GM10266 (cell line): Measurements from ENCODE around the gene PGS1.

Experiments
- DNase-seq: peaks from one replicate; pipeline ENCODE4 v3.0.0; 2012; ENCODE audit errors: extremely low spot score
- TF ChIP-seq, protein P1 (sequence below): IDR thresholded peaks from 2 replicates; pipeline ENCODE4 v1.5.1; 2012; ENCODE audit warnings: mild to moderate bottlenecking, low read depth; ENCODE audit not compliant: control insufficient read depth, insufficient read depth; ENCODE audit errors: missing control alignments

PGS1 gene

DNA sequence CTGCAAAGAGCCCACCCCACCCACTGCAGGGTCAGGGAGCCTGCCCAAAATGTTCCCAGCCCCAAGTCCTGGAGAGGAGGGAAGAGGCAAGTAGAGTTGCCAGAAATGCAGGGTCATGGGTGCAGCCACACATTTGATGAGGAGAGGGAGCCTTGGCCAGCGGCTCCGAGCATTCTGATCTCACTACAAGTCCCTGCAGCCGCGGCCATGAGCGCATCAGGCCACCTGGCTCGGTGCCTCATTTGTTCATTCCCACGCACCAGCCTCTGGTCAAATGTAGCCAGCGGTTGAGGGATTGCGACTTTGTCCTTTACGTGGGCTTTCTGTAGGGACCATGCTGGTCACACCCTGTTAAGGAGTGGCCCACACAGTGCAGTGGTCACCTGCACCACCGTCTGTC is 48.7 kb downstream of the PGS1 start:
- DNase-seq: no peak
- TF ChIP-seq, protein P1, sequence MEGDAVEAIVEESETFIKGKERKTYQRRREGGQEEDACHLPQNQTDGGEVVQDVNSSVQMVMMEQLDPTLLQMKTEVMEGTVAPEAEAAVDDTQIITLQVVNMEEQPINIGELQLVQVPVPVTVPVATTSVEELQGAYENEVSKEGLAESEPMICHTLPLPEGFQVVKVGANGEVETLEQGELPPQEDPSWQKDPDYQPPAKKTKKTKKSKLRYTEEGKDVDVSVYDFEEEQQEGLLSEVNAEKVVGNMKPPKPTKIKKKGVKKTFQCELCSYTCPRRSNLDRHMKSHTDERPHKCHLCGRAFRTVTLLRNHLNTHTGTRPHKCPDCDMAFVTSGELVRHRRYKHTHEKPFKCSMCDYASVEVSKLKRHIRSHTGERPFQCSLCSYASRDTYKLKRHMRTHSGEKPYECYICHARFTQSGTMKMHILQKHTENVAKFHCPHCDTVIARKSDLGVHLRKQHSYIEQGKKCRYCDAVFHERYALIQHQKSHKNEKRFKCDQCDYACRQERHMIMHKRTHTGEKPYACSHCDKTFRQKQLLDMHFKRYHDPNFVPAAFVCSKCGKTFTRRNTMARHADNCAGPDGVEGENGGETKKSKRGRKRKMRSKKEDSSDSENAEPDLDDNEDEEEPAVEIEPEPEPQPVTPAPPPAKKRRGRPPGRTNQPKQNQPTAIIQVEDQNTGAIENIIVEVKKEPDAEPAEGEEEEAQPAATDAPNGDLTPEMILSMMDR: no peak

GRCh38 chr17:78428025-78428575 is 49.7 kb downstream of the PGS1 start:
- TF ChIP-seq, protein P1: no peak
- DNase-seq: no peak

DNA sequence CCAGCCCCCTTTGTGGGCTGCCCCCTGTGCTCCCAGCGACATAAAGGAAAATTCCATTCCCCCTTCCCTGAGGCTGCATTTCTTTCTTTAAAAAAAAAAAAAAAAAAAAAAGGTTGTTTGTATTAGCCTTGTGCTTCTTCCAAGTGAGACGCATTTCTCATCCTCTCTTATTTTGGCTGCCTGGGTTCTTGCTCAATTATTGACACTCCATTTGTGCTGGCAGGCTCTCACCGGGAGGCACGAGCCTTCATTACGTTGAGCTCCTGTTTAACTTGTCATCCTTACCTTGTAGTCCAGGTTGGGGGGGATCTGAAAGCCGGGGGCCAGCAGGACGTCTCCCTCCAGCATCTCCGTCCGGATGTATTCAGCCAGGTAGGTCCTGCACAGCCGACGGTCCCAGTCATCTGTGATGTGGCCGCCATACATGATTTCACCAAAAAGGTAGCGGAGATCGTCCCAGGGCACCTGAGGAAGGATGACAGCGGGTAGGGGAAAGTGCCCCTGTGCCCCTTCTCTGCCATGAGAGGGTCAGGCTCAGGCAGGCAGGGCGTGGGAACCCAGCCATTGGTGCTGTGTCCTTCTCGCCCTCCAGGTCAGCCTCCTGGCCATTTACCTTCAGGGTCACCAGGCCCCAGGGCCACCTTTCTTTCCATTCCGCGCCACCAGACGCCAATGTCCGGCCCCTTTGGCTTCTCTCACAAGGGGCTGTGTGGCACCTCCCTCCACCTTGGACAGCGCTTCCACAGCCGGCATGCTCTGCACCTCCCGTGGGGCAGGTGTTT is 50.6 kb downstream of the PGS1 start:
- DNase-seq: no peak
- TF ChIP-seq, protein P1: no peak

DNA sequence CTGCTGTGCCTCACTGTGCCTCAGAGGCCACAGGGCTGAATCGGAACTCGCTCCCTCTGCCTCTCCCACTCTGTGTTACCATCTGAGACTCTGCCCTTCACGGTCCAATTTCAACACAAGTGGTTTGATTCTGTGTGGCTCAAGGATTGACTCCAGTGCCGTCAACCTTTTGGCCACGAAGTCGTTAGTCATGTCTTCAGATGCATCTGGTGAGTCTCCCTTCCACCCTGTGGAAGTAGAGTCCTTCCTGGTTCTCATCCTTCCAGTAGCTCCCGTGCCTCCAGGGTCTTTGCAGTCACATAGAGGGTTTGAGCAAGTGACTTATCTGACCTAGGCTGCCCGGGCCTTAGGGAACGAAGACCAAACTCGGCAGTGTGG is 51.2 kb downstream of the PGS1 start:
- DNase-seq: no peak
- TF ChIP-seq, protein P1: no peak

GRCh38 chr17:78430892-78431691 is 52.6 kb downstream of the PGS1 start:
- DNase-seq: no peak
- TF ChIP-seq, protein P1: no peak

DNA sequence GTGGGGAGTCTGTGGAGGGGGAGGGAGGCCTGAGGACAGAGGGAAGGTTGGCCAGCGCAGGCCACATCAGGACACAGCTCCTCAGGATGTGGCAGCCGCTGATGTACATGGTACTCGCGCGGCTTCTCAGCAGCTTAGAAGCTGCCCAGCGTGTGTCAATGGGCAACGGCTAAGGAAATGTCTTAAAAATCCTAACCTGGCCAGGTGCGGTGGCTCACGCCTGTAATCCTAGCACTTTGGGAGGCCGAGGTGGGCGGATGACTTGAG is 53.2 kb downstream of the PGS1 start:
- DNase-seq: no peak

More for the DNA sequence above, 53.2 kb downstream of the PGS1 start:
- TF ChIP-seq, protein P1: no peak
